GM19324 (cell line): ENCODE results near the gene RPS6KA4.
"Not testable (repeated sequence)": the region's sequence is repeated elsewhere in the genome, so short reads cannot be mapped to it uniquely, and the experiment has no call there.

ENCODE experiments used
- ATAC-seq: cut with Tn5 transposase; IDR thresholded peaks from one replicate; pipeline ENCODE4 v1.9.1; 2021; ENCODE audit warnings: mild to moderate bottlenecking, moderate library complexity; ENCODE audit not compliant: unreplicated experiment, low FRiP score

Gene RPS6KA4

DNA sequence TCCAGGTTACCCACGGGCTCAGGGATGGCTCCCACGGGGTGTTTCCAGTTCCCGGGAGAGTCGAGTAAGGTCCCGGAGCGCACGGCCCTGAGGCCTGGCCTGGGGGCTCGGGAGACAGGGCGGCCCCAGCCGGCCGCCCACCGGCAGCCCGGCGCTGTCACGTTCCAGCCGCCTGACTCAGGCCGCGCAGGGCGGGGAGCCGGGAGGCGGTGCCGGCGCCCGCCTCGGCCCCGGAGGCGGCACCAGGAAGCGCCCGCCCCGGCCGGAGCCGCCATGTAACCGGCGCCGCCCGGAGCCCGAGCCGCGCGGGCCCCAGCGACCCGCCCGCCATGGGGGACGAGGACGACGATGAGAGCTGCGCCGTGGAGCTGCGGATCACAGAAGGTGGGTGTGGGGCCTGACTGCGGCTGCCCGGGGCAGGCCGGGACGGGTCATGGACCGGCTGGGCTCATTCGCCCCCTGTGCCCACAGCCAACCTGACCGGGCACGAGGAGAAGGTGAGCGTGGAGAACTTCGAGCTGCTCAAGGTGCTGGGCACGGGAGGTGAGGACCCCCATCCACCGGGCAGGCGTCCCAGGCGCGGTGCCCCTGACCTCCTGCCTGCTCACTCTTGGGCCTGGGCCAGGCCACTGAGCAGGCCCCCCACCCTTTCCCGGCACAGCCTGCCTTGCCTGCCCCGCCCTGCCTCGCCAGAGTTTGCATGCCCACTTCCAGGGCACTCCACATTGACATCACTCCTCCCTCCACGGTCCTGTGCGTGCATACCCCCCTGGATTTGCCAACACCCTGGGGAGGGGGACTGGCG is at the start of gene RPS6KA4:
RPS6KA4 (plus strand) TSS at position 256 of the 805 bp plus-strand sequence; CDS start at position 330, 74 bp downstream.
- peak; percentile 55 for ATAC-seq

GRCh38 chr11:64312947-64313346 is 46.0 kb upstream of the RPS6KA4 start:
- no peak for ATAC-seq

DNA sequence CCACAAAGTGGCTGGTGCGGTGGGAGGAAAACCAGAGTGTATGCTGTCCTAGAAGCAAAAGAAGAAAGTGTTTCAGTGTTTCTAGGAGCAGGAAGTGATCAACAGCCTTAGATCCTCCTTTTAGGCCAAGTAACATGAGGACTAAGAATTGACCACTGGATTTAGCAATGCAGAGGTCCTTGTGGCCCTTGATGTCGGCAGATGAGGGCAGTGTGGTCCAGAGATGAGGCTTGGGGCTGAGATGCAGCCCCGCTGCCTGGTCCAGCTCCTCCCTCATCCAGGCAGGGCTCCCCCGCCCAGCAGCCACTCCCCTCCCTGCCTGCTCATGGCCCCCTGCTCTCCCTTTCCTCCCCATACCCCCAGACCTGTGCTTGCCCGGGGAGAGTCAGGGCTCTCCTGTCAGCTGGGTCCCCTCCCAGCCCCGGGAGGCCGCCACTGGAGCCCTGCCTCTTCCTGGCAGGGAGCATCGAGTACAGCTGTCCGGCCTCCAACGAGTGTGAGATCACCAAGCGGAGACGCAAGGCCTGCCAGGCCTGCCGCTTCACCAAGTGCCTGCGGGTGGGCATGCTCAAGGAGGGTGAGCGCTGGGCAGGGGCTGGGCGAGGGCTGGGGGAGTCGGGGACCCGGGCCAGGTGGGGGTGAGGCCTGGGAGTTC is 45.3 kb upstream of the RPS6KA4 start:
- no peak for ATAC-seq

- no peak for ATAC-seq
Observed at GRCh38 chr11:64314146-64314804, 44.7 kb upstream of the RPS6KA4 start.

- no peak for ATAC-seq
Observed at GRCh38 chr11:64314805-64315561, 44.0 kb upstream of the RPS6KA4 start.

DNA sequence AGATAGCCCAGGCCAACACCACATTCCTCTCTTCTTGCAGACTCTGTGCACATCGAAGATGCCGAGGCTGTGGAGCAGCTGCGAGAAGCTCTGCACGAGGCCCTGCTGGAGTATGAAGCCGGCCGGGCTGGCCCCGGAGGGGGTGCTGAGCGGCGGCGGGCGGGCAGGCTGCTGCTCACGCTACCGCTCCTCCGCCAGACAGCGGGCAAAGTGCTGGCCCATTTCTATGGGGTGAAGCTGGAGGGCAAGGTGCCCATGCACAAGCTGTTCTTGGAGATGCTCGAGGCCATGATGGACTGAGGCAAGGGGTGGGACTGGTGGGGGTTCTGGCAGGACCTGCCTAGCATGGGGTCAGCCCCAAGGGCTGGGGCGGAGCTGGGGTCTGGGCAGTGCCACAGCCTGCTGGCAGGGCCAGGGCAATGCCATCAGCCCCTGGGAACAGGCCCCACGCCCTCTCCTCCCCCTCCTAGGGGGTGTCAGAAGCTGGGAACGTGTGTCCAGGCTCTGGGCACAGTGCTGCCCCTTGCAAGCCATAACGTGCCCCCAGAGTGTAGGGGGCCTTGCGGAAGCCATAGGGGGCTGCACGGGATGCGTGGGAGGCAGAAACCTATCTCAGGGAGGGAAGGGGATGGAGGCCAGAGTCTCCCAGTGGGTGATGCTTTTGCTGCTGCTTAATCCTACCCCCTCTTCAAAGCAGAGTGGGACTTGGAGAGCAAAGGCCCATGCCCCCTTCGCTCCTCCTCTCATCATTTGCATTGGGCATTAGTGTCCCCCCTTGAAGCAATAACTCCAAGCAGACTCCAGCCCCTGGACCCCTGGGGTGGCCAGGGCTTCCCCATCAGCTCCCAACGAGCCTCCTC is 43.1 kb upstream of the RPS6KA4 start:
- ATAC-seq = not testable (repeated sequence)

GRCh38 chr11:64316672-64317324 is 42.2 kb upstream of the RPS6KA4 start:
- peak; percentile 1 for ATAC-seq

DNA sequence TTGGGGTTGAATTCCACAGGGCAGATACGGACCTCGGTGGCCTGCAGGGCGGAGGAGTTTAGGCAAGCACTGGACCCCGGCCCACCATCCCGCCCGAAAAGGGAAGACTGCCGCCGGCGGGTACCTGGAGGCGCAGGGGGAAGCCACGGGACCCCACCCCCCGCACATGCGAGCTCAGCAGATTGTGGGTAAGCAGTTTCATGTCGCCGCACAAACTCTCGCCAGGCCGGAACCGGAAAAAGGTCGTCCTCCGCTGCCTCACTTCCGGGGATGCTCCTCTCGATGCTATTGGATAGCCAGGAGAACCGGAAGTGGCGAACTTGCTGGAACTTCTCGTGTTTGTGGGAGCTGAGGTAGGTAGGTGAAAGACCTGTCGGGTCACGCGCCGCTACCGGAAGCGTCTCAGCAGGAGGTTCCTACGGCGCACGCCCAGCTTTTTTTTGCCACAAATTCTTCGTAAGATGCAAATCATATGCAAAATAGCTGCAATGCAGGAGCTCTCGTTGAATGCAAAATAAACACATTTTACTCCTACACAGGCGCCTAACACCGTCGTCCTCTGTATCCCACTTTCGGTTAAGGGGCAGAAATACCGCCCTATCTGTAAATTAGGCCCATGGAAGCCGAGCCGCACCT is 41.5 kb upstream of the RPS6KA4 start, which contains the start of gene TRMT112:
TRMT112 (minus strand) TSS at position 235 of the 636 bp plus-strand sequence; CDS start at position 202, 33 bp downstream.
- peak; percentile 79 for ATAC-seq

DNA sequence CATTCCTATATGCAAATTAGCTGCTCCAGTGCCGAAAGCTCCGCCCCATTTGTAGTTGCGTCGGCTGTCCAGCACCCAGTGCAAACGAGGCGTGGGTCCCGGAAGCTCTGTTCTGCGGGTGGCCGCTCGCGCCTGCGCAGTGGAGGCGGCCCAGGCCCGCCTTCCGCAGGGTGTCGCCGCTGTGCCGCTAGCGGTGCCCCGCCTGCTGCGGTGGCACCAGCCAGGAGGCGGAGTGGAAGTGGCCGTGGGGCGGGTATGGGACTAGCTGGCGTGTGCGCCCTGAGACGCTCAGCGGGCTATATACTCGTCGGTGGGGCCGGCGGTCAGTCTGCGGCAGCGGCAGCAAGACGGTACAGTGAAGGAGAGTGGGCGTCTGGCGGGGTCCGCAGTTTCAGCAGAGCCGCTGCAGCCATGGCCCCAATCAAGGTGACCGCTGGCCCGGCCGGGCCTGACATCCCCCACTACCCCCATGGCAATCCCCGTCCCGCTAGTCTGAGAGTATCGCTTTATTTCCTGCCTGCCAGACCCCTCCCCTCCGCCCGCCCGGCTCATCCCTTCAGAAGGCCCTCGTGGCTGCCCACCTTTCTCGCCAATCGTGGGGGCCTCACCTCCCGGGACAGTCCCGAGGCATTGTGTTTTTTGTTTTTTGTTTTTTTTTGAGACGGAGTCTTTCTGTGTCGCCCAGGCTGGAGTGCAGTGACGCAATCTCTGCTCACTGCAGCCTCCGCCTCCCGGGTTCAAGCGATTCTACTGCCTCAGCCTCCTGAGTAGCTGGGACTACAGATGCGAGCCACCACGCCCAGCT is 40.8 kb upstream of the RPS6KA4 start, which contains the start of gene PRDX5:
PRDX5 (plus strand) TSS at position 161 of the 805 bp plus-strand sequence; CDS start at position 256, 95 bp downstream.
- ATAC-seq = peak; percentile 82

GRCh38 chr11:64318766-64319761 is 39.9 kb upstream of the RPS6KA4 start:
- no peak for ATAC-seq

DNA sequence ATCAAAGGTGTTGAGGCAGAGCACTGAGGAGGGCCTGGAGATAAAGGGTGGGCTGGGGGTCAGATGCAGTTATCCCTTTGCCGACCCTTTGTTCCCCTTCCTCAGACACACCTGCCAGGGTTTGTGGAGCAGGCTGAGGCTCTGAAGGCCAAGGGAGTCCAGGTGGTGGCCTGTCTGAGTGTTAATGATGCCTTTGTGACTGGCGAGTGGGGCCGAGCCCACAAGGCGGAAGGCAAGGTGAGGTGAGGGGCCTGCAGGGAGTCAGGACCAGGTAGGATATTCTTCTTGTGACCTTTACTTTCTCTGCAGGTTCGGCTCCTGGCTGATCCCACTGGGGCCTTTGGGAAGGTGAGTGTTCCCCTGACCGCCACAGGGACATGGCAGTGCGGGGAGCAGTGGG is 38.4 kb upstream of the RPS6KA4 start:
- no peak for ATAC-seq

- ATAC-seq = no peak
Observed at GRCh38 chr11:64321026-64321425, 37.9 kb upstream of the RPS6KA4 start.

DNA sequence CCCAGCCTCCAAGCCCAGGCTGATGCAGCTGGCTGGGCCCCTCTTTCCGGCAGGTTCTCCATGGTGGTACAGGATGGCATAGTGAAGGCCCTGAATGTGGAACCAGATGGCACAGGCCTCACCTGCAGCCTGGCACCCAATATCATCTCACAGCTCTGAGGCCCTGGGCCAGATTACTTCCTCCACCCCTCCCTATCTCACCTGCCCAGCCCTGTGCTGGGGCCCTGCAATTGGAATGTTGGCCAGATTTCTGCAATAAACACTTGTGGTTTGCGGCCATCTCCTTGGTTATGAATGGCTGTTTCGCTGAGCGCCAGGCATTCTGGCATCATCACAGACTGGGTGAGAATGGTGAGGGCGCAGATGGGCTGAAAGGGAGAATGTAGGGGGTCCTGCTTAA is 37.4 kb upstream of the RPS6KA4 start:
- no peak for ATAC-seq

GRCh38 chr11:64322925-64323260 is 36.1 kb upstream of the RPS6KA4 start:
- ATAC-seq = no peak

GRCh38 chr11:64323373-64323772 is 35.6 kb upstream of the RPS6KA4 start:
- ATAC-seq = no peak

DNA sequence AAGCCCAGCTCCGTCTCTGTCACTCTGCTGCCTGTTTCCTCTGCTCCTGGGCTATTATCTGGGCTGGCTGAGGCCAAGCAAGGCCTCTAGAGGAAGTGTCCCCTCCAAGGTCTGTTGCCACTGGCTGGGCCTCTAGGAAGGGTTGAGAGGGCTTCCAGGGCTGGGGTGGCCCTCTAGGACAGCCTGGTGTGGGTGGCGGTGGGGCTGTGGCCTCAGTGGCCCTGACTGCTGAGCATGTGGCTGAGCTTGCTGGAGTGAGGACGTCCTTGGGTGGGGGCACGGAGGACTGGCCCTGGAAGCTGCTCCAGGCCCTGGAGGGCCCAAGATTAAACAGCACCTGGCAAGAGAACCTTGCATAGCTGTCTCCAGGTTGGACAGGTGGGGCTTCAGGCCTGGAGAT is 35.0 kb upstream of the RPS6KA4 start:
- ATAC-seq = not testable (repeated sequence)
